ENCODE results near the gene HSPA12B. TPM values are rescaled to one million over a fixed set of nuclear protein-coding genes. Genes with fewer than 3 reads are reported as not detected.

The HSPA12B gene
- total RNA-seq, 4 donors from 2014 or later: 7.3 to 19.4 (median 13.1) TPM

DNA sequence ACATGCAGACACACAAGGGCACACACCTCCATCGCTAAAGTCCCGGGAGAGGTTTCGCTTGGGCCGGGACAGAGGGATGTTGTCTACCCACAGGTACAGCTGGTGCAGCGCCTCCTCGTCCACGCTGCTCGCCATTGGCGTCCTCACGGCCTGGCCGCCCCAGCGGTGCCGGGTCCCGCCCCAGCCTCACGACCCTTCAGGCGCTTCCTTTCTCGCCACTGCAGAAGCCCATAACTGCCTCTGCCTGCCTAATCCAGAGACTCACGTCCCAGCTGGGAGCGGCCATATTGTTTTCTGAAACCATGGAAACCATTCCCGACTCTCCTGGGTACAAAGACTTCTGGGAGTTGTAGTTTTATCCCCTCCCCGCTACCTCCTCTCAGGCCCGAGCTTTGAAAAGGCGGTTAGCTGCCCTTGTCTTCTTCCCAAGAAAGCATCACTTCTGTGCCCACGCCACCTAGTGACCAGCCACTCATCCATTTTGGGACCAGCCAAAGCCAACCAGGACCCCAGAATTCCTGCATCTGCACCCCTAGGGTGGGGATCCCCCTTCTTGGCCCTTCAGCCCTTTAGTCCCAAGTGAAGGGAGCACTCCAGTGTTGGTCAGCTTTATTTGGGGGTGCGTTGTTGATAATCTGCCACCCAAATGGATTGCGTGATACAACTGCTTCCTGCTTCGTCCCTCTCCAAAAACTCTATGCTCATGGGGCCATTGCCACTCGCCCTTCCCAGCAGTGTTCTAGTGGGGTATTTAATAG is 48.8 kb downstream of the HSPA12B start, which contains the start of gene SPEF1:
Gene SPEF1 (minus strand): TSS at position 296 of the 758 bp plus-strand sequence. CDS start 161 bp downstream, at position 135.
- Histone ChIP-seq H3K27me3 (no peaks in the 10 kb centered on the region), H3K9me3 (no peaks in the 10 kb centered on the region), H3K4me3 (replicated peaks in 1 of 3) (peak within 1 kb of the TSS in 2 of 3 donors; percentile 6 to 22), H3K27ac (no peak within 1 kb of the TSS), H3K4me1 (peaks cover 25 to 52% of the 10 kb centered on the region in 2 donors), H3K36me3 (no peaks in the 10 kb centered on the region)
- TF ChIP-seq POLR2A (IDR thresholded peaks at IDR 0.05): no peak
- peak in 4 of 6 experiments; percentile 28 to 40 (median 34) for TF ChIP-seq CTCF (IDR thresholded peaks at IDR 0.05)
- peak; percentile 72 to 75 for DNase-seq
- 18 to 24% methylated on average over 14 to 28 of the region's 28 CpGs for WGBS, 2 donors
- intact Hi-C loops (cut with DNase I): no loop called here

DNA sequence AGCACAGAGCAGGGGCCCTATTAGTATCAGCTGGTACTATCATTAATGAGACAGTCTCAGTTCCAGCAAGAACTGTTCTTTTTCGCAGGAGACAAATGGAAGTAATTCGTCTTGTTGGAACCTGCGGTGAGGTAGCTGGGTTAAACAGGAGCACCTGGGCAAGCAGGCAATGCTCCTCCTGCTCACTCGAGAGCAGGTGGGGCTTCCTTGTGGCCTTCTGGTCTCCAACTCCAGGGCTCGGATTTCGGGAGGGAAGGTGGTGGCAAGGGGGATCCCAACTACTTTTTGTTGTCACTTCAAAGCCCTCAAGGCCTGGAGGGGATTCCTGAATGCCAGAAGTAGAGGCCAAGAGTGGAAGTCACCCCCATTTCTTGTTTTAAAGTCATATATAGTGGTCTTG is 50.1 kb downstream of the HSPA12B start:
- H3K9me3 ChIP-seq: no peaks in the 10 kb centered on the region
- no peak overlapping the region for H3K4me3 ChIP-seq (replicated peaks in 1 of 3)
- no peak for DNase-seq
- WGBS, 2 donors: 68 to 74% methylated on average over 6 of the region's 6 CpGs
- no peaks in the 10 kb centered on the region for H3K27me3 ChIP-seq
- no peak for TF ChIP-seq POLR2A (IDR thresholded peaks at IDR 0.05)
- TF ChIP-seq CTCF (IDR thresholded peaks at IDR 0.05): no peak
- peak overlapping the region in 2 of 3 donors; percentile 18 to 24 for H3K27ac ChIP-seq
- no peaks in the 10 kb centered on the region for H3K36me3 ChIP-seq
- intact Hi-C loops (cut with DNase I): no loop called here
- peaks cover 25 to 51% of the 10 kb centered on the region in 2 donors for H3K4me1 ChIP-seq

DNA sequence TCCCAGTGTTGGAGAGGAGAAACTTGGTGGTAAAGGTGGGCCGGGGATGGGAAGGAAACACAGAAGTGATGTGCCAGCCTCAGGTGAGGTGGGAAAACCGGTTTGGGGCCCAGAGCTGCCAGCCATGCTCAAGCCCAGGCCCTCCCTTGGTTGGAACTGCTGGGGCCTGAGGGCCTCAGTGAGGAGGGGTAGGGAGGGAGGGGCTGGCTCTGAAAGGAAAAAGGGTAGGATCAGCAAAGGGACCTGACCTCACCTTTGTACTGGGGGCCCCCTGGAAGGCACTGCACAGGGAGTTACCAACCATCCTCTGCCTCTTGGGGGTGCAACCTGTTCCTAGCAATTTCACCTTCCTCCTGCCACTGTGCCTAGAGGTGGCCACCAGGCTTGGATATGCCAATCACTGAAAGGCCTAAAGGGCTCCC is 50.6 kb downstream of the HSPA12B start:
- peak overlapping the region in 2 of 3 donors; percentile 18 to 24 for H3K27ac ChIP-seq
- no peaks in the 10 kb centered on the region for H3K9me3 ChIP-seq
- H3K36me3 ChIP-seq: no peaks in the 10 kb centered on the region
- no peak overlapping the region for H3K4me3 ChIP-seq (replicated peaks in 1 of 3)
- peaks cover 22 to 48% of the 10 kb centered on the region in 2 donors for H3K4me1 ChIP-seq
- 34 to 44% methylated on average over 2 of the region's 2 CpGs for WGBS, 2 donors
- no peaks in the 10 kb centered on the region for H3K27me3 ChIP-seq
- TF ChIP-seq CTCF (IDR thresholded peaks at IDR 0.05): no peak
- no peak for TF ChIP-seq POLR2A (IDR thresholded peaks at IDR 0.05)
- DNase-seq: peak; percentile 56 to 62
- intact Hi-C loops (cut with DNase I): no loop called here

DNA sequence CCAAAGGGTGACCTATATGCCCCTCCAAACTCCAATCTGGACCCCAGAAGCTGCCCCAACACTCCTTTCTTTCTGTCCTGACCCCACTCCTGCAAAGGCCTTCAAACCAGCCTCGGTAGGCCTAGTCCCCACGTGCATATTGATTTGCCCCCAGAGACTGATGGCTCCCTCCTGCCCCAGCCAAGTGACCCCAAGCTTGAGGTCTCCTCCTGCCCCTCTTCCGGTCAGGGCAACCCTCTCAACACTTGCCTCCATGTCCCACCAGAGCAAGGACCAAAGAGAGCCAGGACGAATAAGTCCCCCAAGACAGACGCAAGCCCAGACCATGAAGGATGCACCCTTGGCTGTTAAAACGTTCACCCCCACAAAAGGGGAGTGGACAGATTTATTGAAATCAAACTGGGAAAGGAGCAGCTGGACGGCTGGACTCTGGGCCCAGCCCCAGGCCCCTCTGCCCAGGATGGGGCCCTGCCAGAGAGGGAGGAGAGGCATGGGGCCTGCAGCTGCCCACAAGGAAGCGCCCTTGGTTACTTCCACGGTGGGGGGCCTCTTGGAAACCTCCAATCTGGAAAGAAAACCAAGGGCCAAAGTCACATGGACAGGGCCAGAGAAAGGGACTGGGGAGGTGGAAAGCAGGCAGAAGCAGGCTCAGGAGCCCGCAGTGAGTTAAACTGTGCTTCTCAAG is 51.2 kb downstream of the HSPA12B start:
- 74 to 79% methylated on average over 9 to 10 of the region's 10 CpGs for WGBS, 2 donors
- TF ChIP-seq POLR2A (IDR thresholded peaks at IDR 0.05) (no peak), CTCF (IDR thresholded peaks at IDR 0.05) (no peak)
- no peaks in the 10 kb centered on the region for H3K27me3 ChIP-seq
- H3K4me3 ChIP-seq (replicated peaks in 1 of 3): no peak overlapping the region
- peak overlapping the region in 2 of 3 donors; percentile 18 to 24 for H3K27ac ChIP-seq
- H3K9me3 ChIP-seq: no peaks in the 10 kb centered on the region
- intact Hi-C loops (cut with DNase I): no loop called here
- no peak for DNase-seq
- no peaks in the 10 kb centered on the region for H3K36me3 ChIP-seq
- H3K4me1 ChIP-seq: peaks cover 17 to 44% of the 10 kb centered on the region in 2 donors

All from thyroid gland (tissue), 4 donors.